ENCODE results near the gene KRTAP2-2.
A peak's percentile ranks its signal among the peaks of the same experiment; 100 is the strongest.

The KRTAP2-2 gene

GRCh38 chr17:41065829-41066624 is 11.0 kb upstream of the KRTAP2-2 start, which contains the start of gene KRTAP2-4:
Gene KRTAP2-4 (minus strand): TSS chr17:41065879. CDS start chr17:41065845, 34 bp downstream.
- TF ChIP-seq NFIC (IDR thresholded peaks at IDR 0.05) = no peak
- TF ChIP-seq CEBPB (IDR thresholded peaks at IDR 0.05) = no peak
- TF ChIP-seq MAX (IDR thresholded peaks at IDR 0.05) = no peak
- no peak for TF ChIP-seq EGR1 (IDR thresholded peaks at IDR 0.05)
- TF ChIP-seq, protein P1, sequence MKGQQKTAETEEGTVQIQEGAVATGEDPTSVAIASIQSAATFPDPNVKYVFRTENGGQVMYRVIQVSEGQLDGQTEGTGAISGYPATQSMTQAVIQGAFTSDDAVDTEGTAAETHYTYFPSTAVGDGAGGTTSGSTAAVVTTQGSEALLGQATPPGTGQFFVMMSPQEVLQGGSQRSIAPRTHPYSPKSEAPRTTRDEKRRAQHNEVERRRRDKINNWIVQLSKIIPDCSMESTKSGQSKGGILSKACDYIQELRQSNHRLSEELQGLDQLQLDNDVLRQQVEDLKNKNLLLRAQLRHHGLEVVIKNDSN (IDR thresholded peaks at IDR 0.05) = no peak
- TF ChIP-seq EP300 (IDR thresholded peaks at IDR 0.05; ENCODE audit: borderline replicate concordance) = no peak
- TF ChIP-seq TAF1 (IDR thresholded peaks at IDR 0.05; ENCODE audit: low read depth) = no peak
- TF ChIP-seq YY1 (IDR thresholded peaks at IDR 0.05; ENCODE audit: low read depth) = no peak
- TF ChIP-seq RAD21 (IDR thresholded peaks at IDR 0.05; ENCODE audit: low read depth) = no peak
- TF ChIP-seq TEAD4 (IDR thresholded peaks at IDR 0.05) = no peak
- TF ChIP-seq CREB1 (IDR thresholded peaks at IDR 0.05; ENCODE audit: low read depth) = no peak
- no peak for TF ChIP-seq ZBTB7A (IDR thresholded peaks at IDR 0.05; ENCODE audit: low read depth)
- no peak for TF ChIP-seq TCF12 (IDR thresholded peaks at IDR 0.05; ENCODE audit: low read depth)
- no peak for TF ChIP-seq FOXM1 (IDR thresholded peaks at IDR 0.05; ENCODE audit: borderline replicate concordance, low read depth)

GRCh38 chr17:41064301-41064700 is 9.3 kb upstream of the KRTAP2-2 start:
- TF ChIP-seq MAX (IDR thresholded peaks at IDR 0.05) = no peak
- TF ChIP-seq NFIC (IDR thresholded peaks at IDR 0.05) = no peak
- TF ChIP-seq REST (IDR thresholded peaks at IDR 0.05; ENCODE audit: low read depth) = no peak
- no peak for TF ChIP-seq EGR1 (IDR thresholded peaks at IDR 0.05)
- TF ChIP-seq CREB1 (IDR thresholded peaks at IDR 0.05; ENCODE audit: low read depth) = no peak
- TF ChIP-seq RAD21 (IDR thresholded peaks at IDR 0.05; ENCODE audit: low read depth) = no peak
- TF ChIP-seq, protein P1 (IDR thresholded peaks at IDR 0.05) = no peak
- no peak for TF ChIP-seq CEBPB (IDR thresholded peaks at IDR 0.05)

DNA sequence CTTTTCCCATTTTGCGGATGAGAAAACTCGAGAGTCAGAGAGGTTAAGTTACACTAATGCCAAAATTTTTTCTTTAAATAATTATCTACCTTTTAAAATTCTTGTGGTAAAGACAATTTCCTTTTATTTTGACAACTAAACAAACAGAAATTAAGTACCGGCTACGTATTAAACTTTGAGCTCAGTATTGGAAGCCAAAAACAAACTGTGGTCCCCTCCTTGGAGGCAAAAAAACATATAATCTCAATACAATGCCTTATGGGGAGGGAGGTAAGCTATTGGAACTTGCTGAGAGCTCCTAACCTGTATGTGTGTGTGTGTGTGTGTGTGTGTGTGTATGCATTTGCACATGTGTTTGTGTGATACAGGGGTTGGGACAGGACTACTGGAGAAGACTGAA is 8.4 kb upstream of the KRTAP2-2 start:
- TF ChIP-seq NFIC (IDR thresholded peaks at IDR 0.05) = no peak
- TF ChIP-seq FOXM1 (IDR thresholded peaks at IDR 0.05; ENCODE audit: borderline replicate concordance, low read depth) = no peak
- TF ChIP-seq CREB1 (IDR thresholded peaks at IDR 0.05; ENCODE audit: low read depth) = no peak
- TF ChIP-seq, protein P1 (IDR thresholded peaks at IDR 0.05) = no peak
- no peak for TF ChIP-seq ZBTB7A (IDR thresholded peaks at IDR 0.05; ENCODE audit: low read depth)
- no peak for TF ChIP-seq RAD21 (IDR thresholded peaks at IDR 0.05; ENCODE audit: low read depth)
- TF ChIP-seq CEBPB (IDR thresholded peaks at IDR 0.05) = no peak
- TF ChIP-seq EP300 (IDR thresholded peaks at IDR 0.05; ENCODE audit: borderline replicate concordance) = no peak
- TF ChIP-seq TCF12 (IDR thresholded peaks at IDR 0.05; ENCODE audit: low read depth) = no peak
- no peak for TF ChIP-seq YY1 (IDR thresholded peaks at IDR 0.05; ENCODE audit: low read depth)
- no peak for TF ChIP-seq TEAD4 (IDR thresholded peaks at IDR 0.05)
- no peak for TF ChIP-seq MAX (IDR thresholded peaks at IDR 0.05)
- no peak for TF ChIP-seq EGR1 (IDR thresholded peaks at IDR 0.05)
- no peak for TF ChIP-seq TAF1 (IDR thresholded peaks at IDR 0.05; ENCODE audit: low read depth)
- no peak for TF ChIP-seq REST (IDR thresholded peaks at IDR 0.05; ENCODE audit: low read depth)

GRCh38 chr17:41061964-41062363 is 6.9 kb upstream of the KRTAP2-2 start:
- TF ChIP-seq MAX (IDR thresholded peaks at IDR 0.05) (peak; percentile 75), TEAD4 (IDR thresholded peaks at IDR 0.05) (peak; percentile 43; the same call in 1 of the 2 replicates), FOXM1 (IDR thresholded peaks at IDR 0.05; ENCODE audit: borderline replicate concordance, low read depth) (no peak)

DNA sequence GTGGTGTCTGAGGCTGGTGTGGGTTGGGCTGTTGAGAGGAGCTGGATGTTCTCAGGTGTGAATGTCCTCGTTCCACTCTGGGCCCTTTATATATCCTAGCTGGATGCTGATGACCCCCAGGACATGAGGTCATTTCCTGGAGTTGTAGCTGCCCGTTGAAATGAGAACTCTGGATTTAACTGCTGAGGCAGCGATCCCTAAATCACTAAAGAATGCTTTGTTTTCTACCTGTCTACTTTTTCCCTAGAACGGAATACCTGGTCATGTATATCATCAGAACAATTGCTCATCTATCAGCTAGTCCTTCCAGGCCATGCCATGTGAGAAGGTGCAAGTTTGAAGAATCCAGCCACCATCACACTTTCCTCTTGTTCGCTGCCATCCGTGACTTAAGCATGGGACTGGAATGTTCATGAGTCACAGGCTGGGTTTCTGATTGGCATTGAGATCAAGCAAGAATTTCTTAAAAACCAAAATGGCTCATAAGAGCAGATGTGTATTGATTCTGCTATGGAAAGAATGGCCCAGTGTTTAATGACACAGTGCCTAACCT is 5.1 kb upstream of the KRTAP2-2 start, which contains the start of gene KRTAP2-3:
Gene KRTAP2-3 (minus strand): TSS at position 63 of the 553 bp plus-strand sequence. CDS start 64 bp downstream, outside the sequence.
- TF ChIP-seq TEAD4 (IDR thresholded peaks at IDR 0.05) (peak; percentile 92), NFIC (IDR thresholded peaks at IDR 0.05) (peak; percentile 60), RAD21 (IDR thresholded peaks at IDR 0.05; ENCODE audit: low read depth) (no peak), EP300 (IDR thresholded peaks at IDR 0.05; ENCODE audit: borderline replicate concordance) (peak; percentile 76), MAX (IDR thresholded peaks at IDR 0.05) (peak; percentile 67), CEBPB (IDR thresholded peaks at IDR 0.05) (no peak), YY1 (IDR thresholded peaks at IDR 0.05; ENCODE audit: low read depth) (peak; percentile 46; the same call in 1 of the 2 replicates), ZBTB7A (IDR thresholded peaks at IDR 0.05; ENCODE audit: low read depth) (no peak), CREB1 (IDR thresholded peaks at IDR 0.05; ENCODE audit: low read depth) (no peak), TCF12 (IDR thresholded peaks at IDR 0.05; ENCODE audit: low read depth) (peak; percentile 54; the same call in 1 of the 2 replicates), REST (IDR thresholded peaks at IDR 0.05; ENCODE audit: low read depth) (no peak), TAF1 (IDR thresholded peaks at IDR 0.05; ENCODE audit: low read depth) (no peak), FOXM1 (IDR thresholded peaks at IDR 0.05; ENCODE audit: borderline replicate concordance, low read depth) (peak; percentile 42; the same call in 1 of the 2 replicates), EGR1 (IDR thresholded peaks at IDR 0.05) (no peak)
- TF ChIP-seq, protein P1 (IDR thresholded peaks at IDR 0.05) = no peak

Measured in Ishikawa (cell line).